SJSA1 (cell line): Measurements from ENCODE around the gene SDCBP2. TPM values are rescaled to one million over a fixed set of nuclear protein-coding genes. Genes with fewer than 3 reads are reported as not detected.

ENCODE experiments used
- DNase-seq, 2 experiments: peaks; one replicate each; pipeline ENCODE4 v3.0.0-alpha.2; 2015 to 2020; ENCODE audit warnings: low spot score in 2 of 2, low read depth in 1 of 2
- H3K27ac ChIP-seq: fragments of 250-450 bp; sonication (Bioruptor Pico); 2 replicates; pipeline ENCODE4 v1.5.1; 2020; ENCODE audit warnings: mild to moderate bottlenecking, moderate library complexity
- H3K27me3 ChIP-seq: fragments of 250-450 bp; sonication (Bioruptor Pico); replicated peaks from 2 replicates; pipeline ENCODE4 v1.5.1; 2020; ENCODE audit warnings: mild to moderate bottlenecking, moderate library complexity
- H3K36me3 ChIP-seq: fragments of 250-450 bp; sonication (Bioruptor Pico); 2 replicates; pipeline ENCODE4 v1.5.1; 2020; ENCODE audit warnings: mild to moderate bottlenecking
- H3K4me1 ChIP-seq: fragments of 250-450 bp; sonication (Bioruptor Pico); replicated peaks from 2 replicates; pipeline ENCODE4 v1.6.1; 2021; ENCODE audit warnings: mild to moderate bottlenecking
- H3K4me3 ChIP-seq: fragments of 250-450 bp; sonication (Bioruptor Pico); 2 replicates; pipeline ENCODE4 v1.5.1; 2020; ENCODE audit warnings: mild to moderate bottlenecking
- H3K9me3 ChIP-seq: fragments of 250-450 bp; sonication (Bioruptor Pico); replicated peaks from 2 replicates; pipeline ENCODE4 v1.5.1; 2020; ENCODE audit warnings: mild to moderate bottlenecking
- total RNA-seq: library from RNA; depleted of rRNA; stranded (reverse); fragments of >200 nt; shearing (Covaris generic); gene quantifications from 2 replicates; pipeline ENCODE4 v1.2.3, GENCODE V29; 2014

The SDCBP2 gene
- total RNA-seq, 1 experiment from 2014 or later: 1.2 TPM

- Histone ChIP-seq H3K9me3 (no peaks in the 10 kb centered on the region), H3K27me3 (no peaks in the 10 kb centered on the region), H3K4me3 (no peak overlapping the region), H3K4me1 (peaks cover 33% of the 10 kb centered on the region), H3K27ac (no peak overlapping the region), H3K36me3 (peaks cover 7% of the 10 kb centered on the region)
- no peak for DNase-seq
These were observed 7.9 kb downstream of the SDCBP2 start for GRCh38 chr20:1320902-1321653.

GRCh38 chr20:1320016-1320415, 8.9 kb downstream of the SDCBP2 start:
- Histone ChIP-seq H3K9me3 (no peaks in the 10 kb centered on the region), H3K4me3 (no peak overlapping the region), H3K27ac (no peak overlapping the region), H3K4me1 (peaks cover 30% of the 10 kb centered on the region), H3K36me3 (no peaks in the 10 kb centered on the region), H3K27me3 (no peaks in the 10 kb centered on the region)
- DNase-seq: no peak

- Histone ChIP-seq H3K27me3 (no peaks in the 10 kb centered on the region), H3K4me1 (peaks cover 24% of the 10 kb centered on the region), H3K27ac (no peak overlapping the region), H3K36me3 (no peaks in the 10 kb centered on the region), H3K4me3 (no peak overlapping the region), H3K9me3 (no peaks in the 10 kb centered on the region)
- no peak for DNase-seq
These were observed 9.5 kb downstream of the SDCBP2 start for GRCh38 chr20:1319462-1319861.

GRCh38 chr20:1319051-1319450, 9.9 kb downstream of the SDCBP2 start:
- Histone ChIP-seq H3K36me3 (no peaks in the 10 kb centered on the region), H3K9me3 (no peaks in the 10 kb centered on the region), H3K4me1 (peaks cover 21% of the 10 kb centered on the region), H3K27me3 (no peaks in the 10 kb centered on the region), H3K4me3 (no peak overlapping the region), H3K27ac (no peak overlapping the region)
- DNase-seq: no peak

- no peak for DNase-seq
- peaks cover 17% of the 10 kb centered on the region for H3K4me1 ChIP-seq
- no peak overlapping the region for H3K27ac ChIP-seq
- no peak overlapping the region for H3K4me3 ChIP-seq
- 0 out of 2 replicates have a peak, but pooled peaks cover 2% of the 10 kb centered on the region for H3K9me3 ChIP-seq
- no peaks in the 10 kb centered on the region for H3K36me3 ChIP-seq
- no peaks in the 10 kb centered on the region for H3K27me3 ChIP-seq
These were observed 11.2 kb downstream of the SDCBP2 start for GRCh38 chr20:1317545-1318255.

- H3K4me3 ChIP-seq: no peak overlapping the region
- H3K4me1 ChIP-seq: peaks cover 9% of the 10 kb centered on the region
- 0 out of 2 replicates have a peak, but pooled peaks cover 2% of the 10 kb centered on the region for H3K9me3 ChIP-seq
- no peak for DNase-seq
- no peak overlapping the region for H3K27ac ChIP-seq
- no peaks in the 10 kb centered on the region for H3K27me3 ChIP-seq
- H3K36me3 ChIP-seq: no peaks in the 10 kb centered on the region
These were observed 13.1 kb downstream of the SDCBP2 start for GRCh38 chr20:1315804-1316203.

- Histone ChIP-seq H3K36me3 (no peaks in the 10 kb centered on the region), H3K9me3 (0 out of 2 replicates have a peak, but pooled peaks cover 2% of the 10 kb centered on the region), H3K27me3 (no peaks in the 10 kb centered on the region), H3K27ac (peak overlapping the region; percentile 30; the same call in 1 of the 2 replicates), H3K4me3 (no peak overlapping the region), H3K4me1 (peaks cover 9% of the 10 kb centered on the region)
- DNase-seq: peak; percentile 64 to 78
These were observed 15.5 kb downstream of the SDCBP2 start for GRCh38 chr20:1313236-1313964.

- no peak for DNase-seq
- 0 out of 2 replicates have a peak, but pooled peaks cover 2% of the 10 kb centered on the region for H3K9me3 ChIP-seq
- H3K4me3 ChIP-seq: no peak overlapping the region
- H3K27me3 ChIP-seq: no peaks in the 10 kb centered on the region
- H3K4me1 ChIP-seq: peaks cover 9% of the 10 kb centered on the region
- no peaks in the 10 kb centered on the region for H3K36me3 ChIP-seq
- H3K27ac ChIP-seq: no peak overlapping the region
These were observed 16.1 kb downstream of the SDCBP2 start for GRCh38 chr20:1312904-1313235.

GRCh38 chr20:1312308-1312707, 16.6 kb downstream of the SDCBP2 start:
- no peaks in the 10 kb centered on the region for H3K36me3 ChIP-seq
- no peak for DNase-seq
- no peak overlapping the region for H3K4me3 ChIP-seq

GRCh38 chr20:1310506-1311190, 18.3 kb downstream of the SDCBP2 start:
- Histone ChIP-seq H3K27ac (no peak overlapping the region), H3K4me3 (no peak overlapping the region), H3K4me1 (peaks cover 9% of the 10 kb centered on the region), H3K9me3 (0 out of 2 replicates have a peak, but pooled peaks cover 2% of the 10 kb centered on the region), H3K36me3 (peaks cover 2% of the 10 kb centered on the region; the same call in 1 of the 2 replicates), H3K27me3 (no peaks in the 10 kb centered on the region)
- no peak for DNase-seq

More at GRCh38 chr20:1312308-1312707, 16.6 kb downstream of the SDCBP2 start:
- no peak overlapping the region for H3K27ac ChIP-seq
- H3K9me3 ChIP-seq: 0 out of 2 replicates have a peak, but pooled peaks cover 2% of the 10 kb centered on the region
- H3K4me1 ChIP-seq: peaks cover 9% of the 10 kb centered on the region
- H3K27me3 ChIP-seq: no peaks in the 10 kb centered on the region

GRCh38 chr20:1310071-1310470, 18.9 kb downstream of the SDCBP2 start:
- Histone ChIP-seq H3K27me3 (no peaks in the 10 kb centered on the region), H3K27ac (no peak overlapping the region), H3K36me3 (peaks cover 6% of the 10 kb centered on the region; the same call in 1 of the 2 replicates), H3K4me1 (peaks cover 9% of the 10 kb centered on the region), H3K9me3 (0 out of 2 replicates have a peak, but pooled peaks cover 2% of the 10 kb centered on the region), H3K4me3 (no peak overlapping the region)
- DNase-seq: no peak

- Histone ChIP-seq H3K27me3 (no peaks in the 10 kb centered on the region), H3K9me3 (0 out of 2 replicates have a peak, but pooled peaks cover 2% of the 10 kb centered on the region), H3K4me3 (no peak overlapping the region), H3K27ac (no peak overlapping the region), H3K4me1 (peaks cover 9% of the 10 kb centered on the region), H3K36me3 (peaks cover 6% of the 10 kb centered on the region; the same call in 1 of the 2 replicates)
- DNase-seq: no peak
These were observed 19.5 kb downstream of the SDCBP2 start for GRCh38 chr20:1309439-1309847.

- Histone ChIP-seq H3K4me1 (peaks cover 5% of the 10 kb centered on the region), H3K27me3 (no peaks in the 10 kb centered on the region), H3K4me3 (no peak overlapping the region), H3K36me3 (peaks cover 6% of the 10 kb centered on the region; the same call in 1 of the 2 replicates), H3K27ac (no peak overlapping the region), H3K9me3 (0 out of 2 replicates have a peak, but pooled peaks cover under 1% of the 10 kb centered on the region)
- no peak for DNase-seq
These were observed 20.2 kb downstream of the SDCBP2 start for GRCh38 chr20:1308702-1309095.
